Measurements from ENCODE around the gene ERAS.
"Not testable (repeated sequence)": the region's sequence is repeated elsewhere in the genome, so short reads cannot be mapped to it uniquely, and the experiment has no call there.

The ERAS gene

GRCh38 chrX:48794340-48794910 is 31.9 kb upstream of the ERAS start:
- intact Hi-C loops (cut with DNase I): no loop called here
- DNase-seq: no peak

- no peak for DNase-seq
- intact Hi-C loops (cut with DNase I): no loop called here
Measured at GRCh38 chrX:48794911-48795515, 31.3 kb upstream of the ERAS start.

- intact Hi-C loops (cut with DNase I): no loop called here
- no peak for DNase-seq
Measured at GRCh38 chrX:48798318-48798717, 28.0 kb upstream of the ERAS start.

GRCh38 chrX:48800574-48801279 is 25.6 kb upstream of the ERAS start:
- intact Hi-C loops (cut with DNase I): loop anchor here (2.0 kb wide), 2 partner anchors 64 to 124 kb away; no protein-coding TSS in a partner anchor
- DNase-seq: no peak

- intact Hi-C loops (cut with DNase I): loop anchor here (2.0 kb wide), 2 partner anchors 65 to 125 kb away; no protein-coding TSS in a partner anchor
- peak; percentile 86 to 100 (median 96) for DNase-seq
Measured at GRCh38 chrX:48801280-48802088, 24.8 kb upstream of the ERAS start, which contains the start of gene HDAC6. Gene HDAC6 (plus strand): TSS chrX:48802067. CDS start chrX:48802693, 626 bp downstream.

GRCh38 chrX:48802089-48802904 is 24.0 kb upstream of the ERAS start:
- peak in 6 of 10 donors; percentile 16 to 91 (median 32) for DNase-seq
- intact Hi-C loops (cut with DNase I): no loop called here

GRCh38 chrX:48802905-48803200 is 23.5 kb upstream of the ERAS start:
- peak in 1 of 10 donors; percentile 44 for DNase-seq
- intact Hi-C loops (cut with DNase I): no loop called here

- intact Hi-C loops (cut with DNase I): no loop called here
- no peak for DNase-seq
Measured at GRCh38 chrX:48806081-48806480, 20.2 kb upstream of the ERAS start.

- peak in 1 of 10 donors; percentile 65 for DNase-seq
- intact Hi-C loops (cut with DNase I): no loop called here
Measured at GRCh38 chrX:48813644-48814043, 12.7 kb upstream of the ERAS start.

GRCh38 chrX:48814722-48815121 is 11.6 kb upstream of the ERAS start:
- intact Hi-C loops (cut with DNase I): no loop called here
- peak in 1 of 10 donors; percentile 59 for DNase-seq

- peak in 1 of 10 donors; percentile 69 for DNase-seq
- intact Hi-C loops (cut with DNase I): no loop called here
Measured at GRCh38 chrX:48815266-48815665, 11.0 kb upstream of the ERAS start.

- peak in 2 of 10 donors; percentile 71 to 73 for DNase-seq
- intact Hi-C loops (cut with DNase I): no loop called here
Measured at GRCh38 chrX:48816014-48816810, 10.1 kb upstream of the ERAS start.

- peak in 1 of 10 donors; percentile 60 for DNase-seq
- intact Hi-C loops (cut with DNase I): no loop called here
Measured at GRCh38 chrX:48818098-48818497, 8.2 kb upstream of the ERAS start.

GRCh38 chrX:48818866-48819265 is 7.4 kb upstream of the ERAS start:
- intact Hi-C loops (cut with DNase I): no loop called here

GRCh38 chrX:48819394-48819793 is 6.9 kb upstream of the ERAS start:
- intact Hi-C loops (cut with DNase I); DNase-seq: not testable (repeated sequence)

More at GRCh38 chrX:48818866-48819265, 7.4 kb upstream of the ERAS start:
- DNase-seq: peak in 1 of 10 donors; percentile 43

GRCh38 chrX:48823053-48823452 is 3.3 kb upstream of the ERAS start:
- intact Hi-C loops (cut with DNase I): no loop called here
- peak in 6 of 10 donors; percentile 34 to 89 (median 62) for DNase-seq

- intact Hi-C loops (cut with DNase I): no loop called here
- peak in 1 of 10 donors; percentile 65 for DNase-seq
Measured at GRCh38 chrX:48824066-48824465, 2.2 kb upstream of the ERAS start.

- peak in 2 of 10 donors; percentile 78 to 83 for DNase-seq
- intact Hi-C loops (cut with DNase I): no loop called here
Measured at GRCh38 chrX:48826876-48827653, 752 bp downstream of the ERAS start.

All from posterior cingulate gyrus (tissue), 11 donors.